H1 (cell line): ENCODE data around the gene CFAP61.

ENCODE experiments used
- E2F6 ChIP-seq: IDR thresholded peaks from 2 replicates; pipeline ENCODE4 v1.6.1; 2012; ENCODE audit warnings: inconsistent platforms
- POLR2A ChIP-seq, 2 experiments: IDR thresholded peaks; 1 replicate in 1 of 2; 2 replicates in 1 of 2; pipeline ENCODE4 v1.6.1; 2011; ENCODE audit warnings: low read depth in 2 of 2, low read length in 2 of 2, mild to moderate bottlenecking in 2 of 2; ENCODE audit errors: control extremely low read depth in 1 of 2

GRCh38 chr20:20253039-20253743 lies 200.9 kb downstream of the CFAP61 start:
- TF ChIP-seq E2F6 (no peak), POLR2A (IDR thresholded peaks at IDR 0.05; ENCODE audit: control extremely low read depth in 1 of 2, low read depth in 2 of 2, low read length in 2 of 2) (no peak)
